GM18873 (cell line): ENCODE measurements around the gene SLCO4A1.

ENCODE experiments used
- ATAC-seq: cut with Tn5 transposase; IDR thresholded peaks from one replicate; pipeline ENCODE4 v1.9.1; 2021; ENCODE audit warnings: mild to moderate bottlenecking, moderate library complexity, moderate number of reproducible peaks; ENCODE audit not compliant: unreplicated experiment, low FRiP score

SLCO4A1 gene

DNA sequence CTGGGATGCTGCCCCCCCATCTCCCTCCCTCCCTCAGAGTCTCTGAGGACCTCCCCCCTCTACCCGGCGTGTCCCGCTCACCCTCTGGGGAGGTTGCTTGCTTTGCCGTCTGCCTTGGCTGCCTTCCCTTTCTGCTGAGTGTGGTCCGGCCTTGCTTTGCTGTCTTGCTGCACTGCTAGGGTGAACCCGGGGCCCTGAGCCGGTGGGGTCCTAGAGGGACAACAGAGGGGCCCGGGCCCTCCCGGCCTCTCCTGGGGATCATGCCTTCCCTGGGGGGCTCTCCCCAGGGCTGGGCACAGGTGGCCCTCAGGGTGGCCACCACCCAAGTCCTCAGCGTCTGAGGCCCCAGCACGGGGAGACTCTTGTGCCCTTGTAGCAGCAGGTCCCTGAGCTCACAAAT is 19.3 kb downstream of the SLCO4A1 start:
- no peak for ATAC-seq

DNA sequence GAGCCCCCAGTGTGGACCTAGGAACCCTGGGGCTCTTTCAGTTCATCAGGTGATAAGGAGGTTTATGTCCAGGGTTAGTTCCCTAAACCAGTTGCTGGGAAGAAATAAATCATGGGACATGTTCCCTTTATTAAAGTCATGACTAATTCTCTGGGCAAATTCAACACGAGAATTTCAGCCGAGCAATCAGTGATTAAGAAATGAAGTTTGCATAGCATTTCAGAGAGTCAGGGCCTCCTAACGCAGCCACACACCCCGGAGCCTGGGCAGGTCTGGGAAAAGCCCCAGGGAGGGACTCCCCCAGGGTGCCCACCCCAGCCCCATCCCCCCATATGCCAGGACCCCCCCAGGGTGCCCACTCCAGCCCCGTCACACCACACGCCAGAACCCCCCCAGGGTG is 20.1 kb downstream of the SLCO4A1 start:
- no peak for ATAC-seq

DNA sequence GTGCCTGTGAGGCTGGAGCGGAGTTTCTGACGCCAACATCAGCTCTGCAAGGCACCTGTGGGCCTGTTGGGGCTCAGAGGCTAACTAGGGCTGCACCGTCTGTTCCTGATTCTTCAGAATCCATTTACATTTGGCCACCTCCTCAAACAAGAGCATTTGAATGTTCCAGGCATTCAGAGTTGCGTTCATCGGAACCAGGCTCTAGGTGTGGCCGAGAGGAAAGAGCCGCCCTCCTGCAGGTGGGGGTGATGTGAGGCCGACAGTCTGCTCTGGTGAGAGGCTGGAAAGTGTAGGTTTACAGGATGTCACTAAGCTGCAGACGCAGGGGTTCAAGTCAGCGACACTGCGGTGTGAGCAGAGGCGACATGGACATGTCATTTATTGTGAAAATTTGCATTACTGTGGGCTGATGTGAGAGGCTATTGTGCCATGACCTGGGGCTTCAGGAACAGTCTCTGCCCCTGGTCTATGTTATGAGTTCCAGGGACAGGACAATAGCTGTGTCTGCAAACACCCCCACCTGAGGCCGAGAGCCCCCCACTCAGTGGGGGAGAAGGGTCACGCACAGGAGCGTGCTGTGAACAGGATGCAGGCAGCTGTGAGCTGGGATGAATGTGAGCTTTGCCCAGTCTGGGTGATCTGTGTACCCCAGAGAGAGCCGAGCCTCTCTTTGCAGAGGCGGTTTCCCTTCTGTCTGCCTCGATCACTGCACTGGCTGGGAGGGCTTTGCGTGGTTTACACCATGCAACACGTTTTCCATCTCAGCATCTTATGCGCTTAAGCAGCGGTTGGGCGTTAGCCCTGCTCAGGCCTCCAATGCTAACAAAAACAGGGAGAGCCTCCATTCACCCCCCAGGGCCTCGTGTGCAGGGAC is 21.1 kb downstream of the SLCO4A1 start:
- no peak for ATAC-seq

DNA sequence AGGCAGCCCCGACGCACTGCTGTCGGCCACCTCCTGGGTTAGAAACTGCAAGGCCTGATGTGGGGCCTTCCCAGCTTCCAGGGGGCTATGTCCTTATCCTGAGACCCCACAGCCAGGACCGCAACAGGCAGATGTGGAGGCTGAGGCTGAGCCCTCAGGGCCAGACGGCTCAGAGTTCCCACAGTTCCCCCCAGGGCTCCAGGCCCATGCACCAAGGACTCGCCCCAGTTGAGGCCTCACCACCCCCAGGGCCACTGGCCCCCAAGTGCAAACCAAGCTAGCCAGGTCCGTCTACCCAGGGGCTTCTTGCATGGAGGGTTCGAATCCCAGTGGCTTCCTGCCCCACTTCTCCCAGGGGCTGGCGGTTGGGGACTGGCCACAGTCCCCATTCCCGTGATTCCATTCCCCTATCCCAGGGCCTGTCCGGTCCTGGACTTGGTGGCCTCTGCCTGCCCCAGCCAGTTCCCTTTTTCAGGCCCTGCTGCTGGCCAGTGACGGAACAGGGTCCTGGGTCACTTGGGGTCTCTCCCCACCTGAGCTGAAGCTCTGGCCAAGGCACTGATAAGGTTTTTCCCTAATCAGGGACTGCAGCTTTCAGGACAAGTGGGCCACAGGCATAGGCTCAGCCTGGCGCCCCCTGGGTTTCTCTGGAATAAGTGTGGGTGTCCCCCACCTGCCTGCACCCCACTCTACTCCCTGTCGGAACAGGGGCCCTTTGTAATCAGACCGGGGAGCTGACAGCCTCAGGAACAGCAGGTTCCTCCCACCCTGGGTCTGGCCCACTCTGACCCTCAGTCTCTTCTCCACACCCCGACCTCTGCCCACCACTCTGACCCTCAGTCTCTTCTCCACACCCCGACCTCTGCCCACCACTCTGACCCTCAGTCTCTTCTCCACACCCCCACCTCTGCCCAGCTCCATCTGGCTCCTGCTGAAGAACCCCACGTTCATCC is 22.0 kb downstream of the SLCO4A1 start:
- no peak for ATAC-seq

DNA sequence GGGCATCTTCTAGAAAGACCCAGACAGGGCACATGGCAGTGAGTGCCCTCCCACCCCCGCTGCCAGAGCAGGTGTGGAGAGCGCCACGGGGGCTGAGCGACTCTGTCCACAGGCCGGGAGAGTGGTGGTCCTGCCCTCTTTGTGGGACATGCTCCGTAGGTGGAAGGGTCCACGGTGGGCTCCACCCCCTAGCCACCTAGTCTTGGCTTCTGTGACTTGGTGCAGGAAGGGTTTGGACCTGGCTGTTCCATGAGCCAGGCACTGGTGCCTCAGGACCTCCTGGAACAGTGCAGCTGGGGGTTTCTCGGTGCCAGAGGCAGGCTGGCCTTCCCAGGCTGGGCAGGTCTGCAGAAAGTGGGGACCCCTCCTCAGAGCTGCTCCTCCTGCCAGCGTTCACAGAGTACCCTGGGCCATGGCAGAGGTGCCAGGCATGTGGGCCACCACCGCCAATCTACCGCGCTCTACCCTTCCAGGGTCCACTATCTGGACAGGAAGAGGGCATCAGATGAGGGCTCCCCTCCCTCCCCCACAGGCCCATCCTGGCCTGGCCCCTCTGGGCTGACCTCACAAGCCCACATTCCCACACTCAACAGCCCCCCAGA is 23.0 kb downstream of the SLCO4A1 start:
- no peak for ATAC-seq

DNA sequence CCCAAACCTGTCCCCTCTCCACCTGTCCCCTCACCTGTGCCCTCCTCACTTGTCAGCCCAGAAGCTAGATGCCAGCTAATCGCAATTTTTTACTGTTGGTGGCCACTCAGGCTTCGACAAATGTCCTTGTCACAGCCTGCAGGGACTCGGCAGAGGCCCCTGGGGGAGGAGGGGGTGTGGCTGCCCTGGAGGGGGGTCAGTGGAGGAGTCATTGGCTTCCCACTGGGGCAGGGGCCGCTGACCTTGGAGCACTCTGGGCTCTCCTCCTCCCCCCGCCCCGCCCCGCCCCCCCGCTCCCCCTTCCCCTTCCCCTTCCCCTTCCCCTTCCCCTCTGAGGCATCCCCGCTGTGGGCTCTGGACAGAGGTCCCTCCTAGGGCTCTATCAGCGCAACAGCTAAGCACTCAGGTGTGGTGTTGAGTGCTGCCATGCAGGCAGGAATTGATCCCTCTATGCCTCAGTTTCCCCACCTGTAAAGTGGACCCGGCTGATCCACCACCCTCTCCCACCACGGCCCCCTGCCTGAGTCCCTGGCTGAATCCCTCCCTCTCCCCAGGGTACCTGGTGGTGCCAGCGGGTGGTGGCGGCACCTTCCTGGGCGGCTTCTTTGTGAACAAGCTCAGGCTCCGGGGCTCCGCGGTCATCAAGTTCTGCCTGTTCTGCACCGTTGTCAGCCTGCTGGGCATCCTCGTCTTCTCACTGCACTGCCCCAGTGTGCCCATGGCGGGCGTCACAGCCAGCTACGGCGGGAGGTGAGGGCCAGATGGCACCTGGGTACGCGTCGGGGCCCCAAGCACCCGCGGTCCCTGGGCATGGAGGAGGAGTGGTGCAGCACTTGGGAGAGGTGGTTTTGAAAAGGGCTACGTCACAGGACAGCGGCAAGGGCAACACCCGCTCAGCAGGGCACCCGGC is 23.8 kb downstream of the SLCO4A1 start:
- ATAC-seq = no peak

DNA sequence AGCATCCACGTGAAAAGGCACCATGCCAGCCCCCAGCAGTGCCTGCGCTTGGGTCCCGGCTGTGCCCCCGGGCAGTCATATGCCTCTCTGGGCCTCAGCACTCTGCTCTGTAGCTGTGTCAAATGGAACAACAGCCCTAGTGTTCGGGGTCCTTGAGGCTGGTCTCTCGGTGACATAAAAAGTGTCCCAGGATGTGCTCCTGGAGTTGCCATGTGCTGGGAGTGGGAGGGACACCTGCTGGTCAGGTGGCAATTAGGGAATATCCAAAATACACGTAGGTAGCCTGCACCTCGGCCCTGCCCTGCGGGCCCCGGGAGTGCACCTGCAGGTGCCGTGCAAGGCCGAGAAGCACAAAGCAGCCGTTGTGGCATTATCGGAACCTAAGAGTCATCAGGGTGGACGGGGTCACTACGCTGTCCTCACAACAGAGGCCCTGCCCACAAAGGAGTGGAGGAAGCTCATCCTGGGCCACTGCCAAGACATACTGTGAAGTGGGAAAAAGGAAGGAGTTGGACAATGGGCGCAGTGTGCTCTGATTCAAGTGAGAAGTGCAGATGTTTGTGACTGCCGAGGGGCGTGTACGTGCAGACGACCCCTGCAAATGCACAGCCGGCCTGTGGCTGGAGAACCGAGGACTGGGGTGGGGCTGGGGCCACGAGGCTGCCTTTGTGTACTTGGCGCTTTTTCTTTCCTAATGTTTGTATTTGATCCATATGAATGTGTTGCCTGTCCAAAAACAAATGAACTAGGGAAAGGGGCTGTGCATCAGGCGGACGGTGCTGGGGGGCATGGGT is 24.6 kb downstream of the SLCO4A1 start:
- ATAC-seq = no peak

DNA sequence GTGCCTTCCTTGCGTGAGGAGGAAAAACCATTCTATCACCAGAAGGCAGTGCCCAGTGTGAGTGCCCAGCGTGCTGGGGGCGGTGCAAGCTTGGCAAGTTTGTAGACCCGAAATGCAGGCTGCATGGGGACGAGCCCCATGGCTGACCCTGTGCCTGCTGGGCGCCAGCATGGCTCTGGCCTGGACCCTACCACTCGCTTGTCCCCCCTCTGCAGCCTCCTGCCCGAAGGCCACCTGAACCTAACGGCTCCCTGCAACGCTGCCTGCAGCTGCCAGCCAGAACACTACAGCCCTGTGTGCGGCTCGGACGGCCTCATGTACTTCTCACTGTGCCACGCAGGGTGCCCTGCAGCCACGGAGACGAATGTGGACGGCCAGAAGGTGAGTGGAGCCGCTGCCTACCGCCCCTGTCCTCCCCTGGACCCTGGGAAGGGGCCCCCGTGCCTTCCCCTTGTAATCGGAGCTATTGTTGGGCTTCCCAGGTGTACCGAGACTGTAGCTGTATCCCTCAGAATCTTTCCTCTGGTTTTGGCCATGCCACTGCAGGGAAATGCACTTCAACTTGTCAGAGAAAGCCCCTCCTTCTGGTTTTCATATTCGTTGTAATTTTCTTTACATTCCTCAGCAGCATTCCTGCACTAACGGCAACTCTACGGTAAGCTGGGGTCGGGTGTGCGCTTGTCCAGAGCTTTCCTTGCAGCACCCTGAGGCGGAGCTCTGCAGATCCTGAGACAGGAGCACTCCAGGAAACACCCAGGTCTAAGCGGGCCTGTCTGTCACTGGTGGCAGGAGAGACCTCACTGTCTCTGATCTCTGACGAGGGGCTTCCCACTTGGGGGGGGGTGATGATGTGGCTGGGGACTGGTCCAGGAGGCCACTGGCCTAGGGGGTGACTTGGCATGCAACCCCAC is 25.5 kb downstream of the SLCO4A1 start:
- no peak for ATAC-seq

DNA sequence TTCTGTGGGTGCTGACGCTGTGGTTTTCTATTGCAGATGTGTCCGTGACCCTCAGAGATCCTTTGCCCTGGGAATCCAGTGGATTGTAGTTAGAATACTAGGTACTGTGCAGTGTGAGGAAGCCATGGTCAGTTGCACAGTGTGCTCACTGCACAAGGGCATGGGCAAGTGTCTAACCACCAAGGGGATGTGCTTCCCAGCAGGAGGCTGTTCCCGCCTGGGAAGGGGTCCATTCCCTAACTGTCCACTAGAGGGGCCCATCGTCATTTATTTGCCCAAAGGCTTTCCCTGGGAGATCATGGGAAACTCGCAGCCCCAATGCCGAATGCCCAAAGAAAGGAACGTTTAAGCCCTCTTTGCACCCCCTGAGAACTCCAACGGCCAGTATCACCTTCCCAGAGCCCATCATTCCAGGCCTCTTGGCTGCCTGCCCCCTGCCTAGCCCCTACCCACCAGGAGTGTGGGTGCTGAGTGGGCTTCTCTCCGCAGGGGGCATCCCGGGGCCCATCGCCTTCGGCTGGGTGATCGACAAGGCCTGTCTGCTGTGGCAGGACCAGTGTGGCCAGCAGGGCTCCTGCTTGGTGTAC is 26.2 kb downstream of the SLCO4A1 start:
- ATAC-seq = no peak

DNA sequence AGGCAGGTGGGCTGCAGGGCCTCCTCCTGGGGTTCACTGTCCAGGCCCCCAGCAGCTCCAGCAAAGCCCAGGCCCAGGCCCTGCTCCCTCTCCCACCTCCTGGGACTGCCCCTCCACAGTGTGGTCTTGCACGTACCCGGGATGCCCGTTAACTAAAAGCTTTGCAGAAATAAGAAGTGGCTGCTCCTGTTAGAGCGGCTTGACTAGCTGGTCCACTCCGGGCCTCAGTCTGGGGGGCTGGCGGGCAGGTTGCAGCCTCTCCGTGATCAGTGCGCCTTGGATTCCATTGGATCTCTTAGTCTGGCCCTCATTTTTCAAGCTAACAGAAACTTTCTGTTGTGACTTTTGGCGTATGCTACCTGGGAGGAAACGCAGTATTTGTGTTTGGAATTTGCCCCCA is 26.9 kb downstream of the SLCO4A1 start:
- ATAC-seq = no peak

DNA sequence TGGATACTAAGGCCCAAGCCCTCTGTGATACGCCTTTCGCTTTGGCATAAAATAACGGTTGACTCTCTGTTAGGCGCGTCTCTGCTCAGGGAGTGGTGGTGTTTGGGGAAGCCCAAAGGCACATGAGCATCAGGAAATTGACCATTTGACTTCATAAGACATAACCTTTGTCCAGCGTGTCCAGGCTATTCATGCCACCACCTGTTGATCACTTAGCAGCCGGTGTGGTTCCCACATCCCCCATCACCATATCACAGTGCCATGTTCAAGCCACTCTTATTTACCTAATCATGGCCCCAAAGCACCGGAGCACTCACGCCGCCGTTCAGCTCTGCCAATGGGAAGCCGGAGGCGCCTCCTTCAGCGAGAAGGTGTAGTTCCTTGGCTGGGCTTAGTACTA is 27.9 kb downstream of the SLCO4A1 start:
- no peak for ATAC-seq

DNA sequence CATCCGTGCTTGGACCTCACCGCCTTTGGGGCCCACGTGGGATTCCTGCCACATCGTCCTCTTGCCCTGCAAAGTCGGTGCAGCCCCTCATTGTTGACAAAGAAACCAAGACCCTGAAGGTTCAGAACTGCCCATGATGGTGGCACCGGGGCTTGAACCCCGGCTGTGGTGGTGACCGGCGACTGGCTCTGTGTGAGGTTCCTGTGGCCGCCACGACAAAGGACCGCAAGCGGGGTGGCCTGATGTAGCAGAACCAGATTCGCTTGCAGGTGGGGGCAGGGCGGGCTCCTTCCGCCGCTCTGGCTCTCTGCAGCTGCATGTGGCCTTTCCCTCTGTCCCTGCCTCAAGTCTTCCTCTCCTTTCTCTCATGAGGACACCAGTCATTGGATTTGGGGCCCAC is 28.7 kb downstream of the SLCO4A1 start:
- ATAC-seq = no peak

DNA sequence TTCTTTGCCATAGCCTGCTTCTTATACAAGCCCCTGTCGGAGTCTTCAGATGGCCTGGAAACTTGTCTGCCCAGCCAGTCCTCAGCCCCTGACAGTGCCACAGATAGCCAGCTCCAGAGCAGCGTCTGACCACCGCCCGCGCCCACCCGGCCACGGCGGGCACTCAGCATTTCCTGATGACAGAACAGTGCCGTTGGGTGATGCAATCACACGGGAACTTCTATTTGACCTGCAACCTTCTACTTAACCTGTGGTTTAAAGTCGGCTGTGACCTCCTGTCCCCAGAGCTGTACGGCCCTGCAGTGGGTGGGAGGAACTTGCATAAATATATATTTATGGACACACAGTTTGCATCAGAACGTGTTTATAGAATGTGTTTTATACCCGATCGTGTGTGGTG is 29.5 kb downstream of the SLCO4A1 start:
- ATAC-seq = no peak

DNA sequence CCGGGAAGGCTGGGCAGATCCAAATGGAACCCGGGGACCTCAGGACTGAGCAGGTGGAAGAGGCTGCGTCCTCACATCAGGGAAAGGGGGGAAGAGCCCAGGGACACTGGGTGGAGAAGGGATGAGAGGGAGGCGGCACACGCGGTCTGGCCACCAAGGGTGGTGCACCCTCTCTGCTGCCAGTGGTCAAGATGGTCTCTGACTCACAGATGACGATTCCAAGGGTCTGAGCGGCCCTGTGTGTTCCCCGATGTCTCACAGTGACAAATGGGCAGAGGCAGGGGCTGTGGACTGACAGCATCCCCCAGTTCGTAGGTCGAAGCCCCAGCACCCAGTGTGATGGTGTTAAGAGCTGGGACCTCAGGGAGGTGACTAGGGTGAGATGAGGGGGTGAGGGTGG is 32.1 kb downstream of the SLCO4A1 start:
- no peak for ATAC-seq

DNA sequence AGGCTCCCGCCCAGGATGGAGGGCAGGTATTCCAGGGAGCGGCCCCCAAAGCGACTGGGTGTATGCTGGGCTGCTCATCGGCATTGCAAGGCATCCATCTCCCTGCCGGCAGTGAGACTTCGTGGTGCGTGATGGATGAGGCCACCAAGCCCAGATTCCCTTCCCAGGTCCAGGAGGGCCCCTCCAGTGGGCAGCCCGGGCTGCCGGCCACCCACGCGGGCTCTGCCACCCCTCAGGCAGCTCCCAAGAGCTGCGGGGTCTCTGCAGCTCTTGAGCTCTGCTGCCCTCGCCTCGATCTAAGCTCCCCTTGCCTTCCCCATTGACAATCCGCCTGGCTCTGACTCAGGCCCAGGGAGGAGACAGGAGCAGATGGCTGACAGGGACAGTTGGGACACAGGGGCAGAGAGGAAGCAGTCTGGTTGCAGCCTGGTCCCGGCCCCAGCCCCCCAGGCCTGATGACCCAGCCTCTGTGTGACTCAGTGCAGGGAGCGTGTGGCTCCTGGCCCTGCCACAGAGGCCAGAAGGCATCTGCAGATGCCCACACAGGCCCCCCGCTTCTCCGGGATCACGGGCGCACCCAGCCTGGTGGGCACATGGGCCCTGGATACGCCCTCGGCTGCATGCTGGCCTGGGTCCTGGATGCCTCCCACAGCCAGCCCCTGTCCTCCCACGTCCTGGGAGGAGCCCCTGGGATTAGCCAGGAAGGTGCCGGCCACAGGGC is 33.0 kb downstream of the SLCO4A1 start:
- ATAC-seq = no peak

DNA sequence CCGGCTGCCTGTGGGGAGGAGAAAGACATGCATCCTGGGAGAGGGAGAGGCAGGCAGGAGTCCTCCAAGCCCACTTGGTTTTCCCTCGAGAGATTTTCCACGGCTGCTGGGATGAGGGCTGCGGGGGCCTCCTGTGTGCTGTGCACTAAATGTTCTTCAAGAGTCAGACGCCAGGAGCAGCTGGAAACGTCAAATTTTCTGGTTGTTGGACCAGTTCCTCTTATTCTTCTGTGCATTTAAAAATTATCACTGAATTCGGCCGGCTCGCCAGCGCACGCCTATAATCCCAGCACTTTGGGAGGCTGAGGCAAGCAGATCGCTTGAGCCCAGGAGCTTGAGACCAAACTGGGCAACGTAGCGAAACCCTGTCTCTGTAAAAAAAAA is 33.6 kb downstream of the SLCO4A1 start:
- ATAC-seq = no peak

DNA sequence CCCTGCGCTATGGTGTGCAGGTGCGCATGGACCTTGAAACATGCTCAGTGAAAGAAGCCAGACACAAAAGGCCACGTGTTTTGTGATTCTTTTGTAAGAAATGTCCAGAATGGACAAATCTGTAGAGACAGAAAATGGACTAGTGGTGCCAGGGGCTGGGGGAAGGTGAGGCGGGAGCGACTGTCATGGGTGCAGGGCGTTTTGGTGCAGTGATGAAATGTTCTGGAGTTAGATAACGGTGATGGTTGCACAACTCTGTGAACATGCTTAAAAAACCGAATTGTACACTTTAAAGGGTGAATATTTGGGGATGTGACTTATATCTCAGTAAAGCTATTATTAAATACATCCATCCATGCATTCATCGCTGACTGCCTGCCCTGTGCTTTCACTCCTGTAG is 34.7 kb downstream of the SLCO4A1 start:
- no peak for ATAC-seq
